Common myeloid progenitor, CD34-positive (primary cell): Measurements from ENCODE around the gene GRID1.
"Not testable (repeated sequence)": the region's sequence is repeated elsewhere in the genome, so short reads cannot be mapped to it uniquely, and the experiment has no call there.

Experiments
- CTCF ChIA-PET: fragments of 350-600 bp; sonication (Branson Sonifier 250); formaldehyde crosslinking; loops from one replicate; lab custom pipeline; 2021; ENCODE audit warnings: antibody characterized with exemption; lab: Charles Lee
- POLR2A ChIA-PET: fragments of 350-600 bp; sonication (Branson Sonifier 250); formaldehyde crosslinking; loops from one replicate; lab custom pipeline; 2021; ENCODE audit warnings: antibody characterized with exemption; lab: Charles Lee
- DNase-seq, 3 donors: peaks; one replicate each; pipeline versions ENCODE4 v3.0.0 to v3.0.0-alpha.2; 2013
- H3K27ac ChIP-seq, 2 experiments: 1 replicate in 1 of 2; 2 replicates in 1 of 2; pipeline ENCODE4 v1.7.0; 2013; ENCODE audit warnings: inconsistent platforms in 2 of 2, low read length in 2 of 2, mild to moderate bottlenecking in 2 of 2, low read depth in 1 of 2, moderate library complexity in 1 of 2; ENCODE audit not compliant: severe bottlenecking in 2 of 2, insufficient read depth in 1 of 2, poor library complexity in 1 of 2
- H3K27me3 ChIP-seq, 5 experiments: replicated peaks in 2 of 5; 1 replicate in 3 of 5; 2 replicates in 2 of 5; pipeline versions ENCODE4 v1.6.1 to v1.7.0; 2013; ENCODE audit warnings: low read length in 4 of 5, mild to moderate bottlenecking in 2 of 5, moderate library complexity in 2 of 5, inconsistent platforms in 1 of 5; ENCODE audit not compliant: insufficient read depth in 5 of 5, control insufficient read depth in 4 of 5
- H3K36me3 ChIP-seq, 4 experiments: 1 replicate in 2 of 4; 2 replicates in 2 of 4; pipeline versions ENCODE4 v1.6.1 to v1.7.0; 2013; ENCODE audit warnings: low read length in 3 of 4, control low read depth in 1 of 4, mild to moderate bottlenecking in 1 of 4; ENCODE audit not compliant: control insufficient read depth in 4 of 4, insufficient read depth in 4 of 4
- H3K4me1 ChIP-seq, 4 experiments: 1 replicate in 3 of 4; 2 replicates in 1 of 4; pipeline versions ENCODE4 v1.6.1 to v1.7.1; 2013; ENCODE audit warnings: low read length in 3 of 4, mild to moderate bottlenecking in 3 of 4, control low read depth in 1 of 4, inconsistent platforms in 1 of 4, moderate library complexity in 1 of 4; ENCODE audit not compliant: control insufficient read depth in 4 of 4, insufficient read depth in 4 of 4; ENCODE audit errors: control extremely low read depth in 1 of 4
- H3K4me3 ChIP-seq, 7 experiments: 1 replicate in 4 of 7; 2 replicates in 3 of 7; pipeline versions ENCODE4 v1.5.1 to v1.7.0; 2013; ENCODE audit warnings: mild to moderate bottlenecking in 7 of 7, low read length in 6 of 7, moderate library complexity in 6 of 7, inconsistent platforms in 2 of 7, low read depth in 2 of 7, control low read depth in 1 of 7; ENCODE audit not compliant: insufficient read depth in 4 of 7, control insufficient read depth in 1 of 7; ENCODE audit errors: extremely low read depth in 1 of 7
- H3K9me3 ChIP-seq, 5 experiments: 1 replicate in 4 of 5; 2 replicates in 1 of 5; pipeline versions ENCODE4 v1.6.1 to v1.7.1; 2013; ENCODE audit warnings: low read length in 4 of 5, mild to moderate bottlenecking in 2 of 5, inconsistent platforms in 1 of 5, low read depth in 1 of 5, moderate library complexity in 1 of 5; ENCODE audit not compliant: control insufficient read depth in 4 of 5, insufficient read depth in 2 of 5; ENCODE audit errors: control extremely low read depth in 1 of 5
- WGBS: methylation state at CpG from one replicate; pipeline ENCODE4 v1.1.5; 2013; ENCODE audit not compliant: insufficient coverage; 5-methylcytosine and 5-hydroxymethylcytosine counted together

GRID1 gene

GRCh38 chr10:85713885-85714284 is 652.7 kb downstream of the GRID1 start:
- no peak for DNase-seq
- Histone ChIP-seq H3K36me3 (no peaks in the 10 kb centered on the region), H3K9me3 (no peaks in the 10 kb centered on the region), H3K4me1 (no peaks in the 10 kb centered on the region), H3K27ac (no peak overlapping the region), H3K27me3 (no peaks in the 10 kb centered on the region), H3K4me3 (no peak overlapping the region)
- WGBS: no CpG with 5 or more reads among the region's 4 CpGs
- ChIA-PET CTCF (no interaction called here), POLR2A (no interaction called here)

DNA sequence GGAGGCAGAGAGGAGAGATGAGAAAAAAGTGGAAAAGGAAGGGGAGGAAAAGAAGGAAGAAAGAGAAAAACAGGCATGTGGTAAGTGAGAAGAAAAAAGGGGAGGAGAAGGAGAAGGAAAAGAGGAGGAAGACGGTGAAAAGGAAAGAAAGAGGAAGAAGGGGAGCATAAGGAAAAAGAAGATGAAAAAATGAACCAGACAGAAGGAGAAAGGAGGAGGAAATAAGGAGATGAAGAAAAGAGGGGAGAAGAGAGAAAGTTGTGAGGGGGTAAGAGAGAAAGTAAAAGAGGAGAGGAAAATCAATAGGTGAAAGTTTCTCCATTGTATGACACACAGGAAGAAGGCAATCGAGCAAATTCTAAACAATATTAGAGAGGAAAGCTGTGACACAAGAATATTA is 663.8 kb downstream of the GRID1 start:
- Histone ChIP-seq H3K4me3 (no peak overlapping the region), H3K27me3 (no peaks in the 10 kb centered on the region), H3K9me3 (no peaks in the 10 kb centered on the region), H3K27ac (no peak overlapping the region), H3K4me1 (no peaks in the 10 kb centered on the region), H3K36me3 (no peaks in the 10 kb centered on the region)
- CTCF ChIA-PET: no interaction called here
- DNase-seq: no peak
- WGBS: 73% methylated on average over 1 of the region's 2 CpGs
- POLR2A ChIA-PET: no interaction called here

DNA sequence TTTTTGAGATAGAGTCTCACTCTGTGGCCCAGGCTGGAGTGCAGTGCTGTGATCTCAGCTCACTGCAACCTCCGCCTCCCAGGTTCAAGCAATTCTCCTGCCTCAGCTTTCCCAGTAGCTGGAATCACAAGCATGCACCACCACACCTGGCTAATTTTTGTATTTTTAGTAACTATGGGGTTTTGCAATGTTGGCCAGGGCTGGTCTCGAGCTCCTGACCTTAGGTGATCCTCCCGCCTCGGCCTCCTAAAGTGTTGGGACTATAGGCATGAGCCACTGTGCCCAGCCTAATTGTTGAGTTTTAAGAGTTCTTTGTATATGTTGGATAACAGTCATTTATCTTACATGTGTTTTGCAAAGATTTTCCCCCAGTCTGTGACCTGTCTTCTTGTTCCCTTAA is 667.5 kb downstream of the GRID1 start:
- POLR2A ChIA-PET, H3K27me3 ChIP-seq, CTCF ChIA-PET, H3K4me3 ChIP-seq, H3K27ac ChIP-seq, H3K9me3 ChIP-seq, H3K4me1 ChIP-seq, H3K36me3 ChIP-seq, DNase-seq: not testable (repeated sequence)
- WGBS: no CpG with 5 or more reads among the region's 4 CpGs

- ChIA-PET POLR2A (interaction anchor here (1.0 kb wide), 1 partner anchor 447 kb away, joined by 3 read pairs; no protein-coding TSS in a partner anchor), CTCF (no interaction called here)
- DNase-seq: no peak
- Histone ChIP-seq H3K36me3 (no peaks in the 10 kb centered on the region), H3K27ac (no peak overlapping the region), H3K4me3 (no peak overlapping the region), H3K9me3 (no peaks in the 10 kb centered on the region), H3K27me3 (no peaks in the 10 kb centered on the region), H3K4me1 (no peaks in the 10 kb centered on the region)
- no CpG with 5 or more reads among the region's 1 CpG for WGBS
Measured at GRCh38 chr10:85696893-85697292, 669.7 kb downstream of the GRID1 start.

- Histone ChIP-seq H3K4me3 (no peak overlapping the region), H3K27me3 (no peaks in the 10 kb centered on the region), H3K4me1 (no peaks in the 10 kb centered on the region), H3K9me3 (no peaks in the 10 kb centered on the region), H3K27ac (no peak overlapping the region), H3K36me3 (no peaks in the 10 kb centered on the region)
- DNase-seq: no peak
- POLR2A ChIA-PET: no interaction called here
- CTCF ChIA-PET: no interaction called here
- no CpG with 5 or more reads among the region's 1 CpG for WGBS
Measured at GRCh38 chr10:85682621-85683020, 684.0 kb downstream of the GRID1 start.

GRCh38 chr10:85679710-85680109 is 686.9 kb downstream of the GRID1 start:
- ChIA-PET POLR2A (no interaction called here), CTCF (no interaction called here)
- Histone ChIP-seq H3K4me1 (no peaks in the 10 kb centered on the region), H3K4me3 (no peak overlapping the region), H3K27ac (no peak overlapping the region), H3K9me3 (peaks cover 0 to 2% (median 0%) of the 10 kb centered on the region in 5 experiments), H3K27me3 (no peaks in the 10 kb centered on the region), H3K36me3 (no peaks in the 10 kb centered on the region)
- WGBS: 85% methylated on average over 2 of the region's 4 CpGs
- DNase-seq: no peak

DNA sequence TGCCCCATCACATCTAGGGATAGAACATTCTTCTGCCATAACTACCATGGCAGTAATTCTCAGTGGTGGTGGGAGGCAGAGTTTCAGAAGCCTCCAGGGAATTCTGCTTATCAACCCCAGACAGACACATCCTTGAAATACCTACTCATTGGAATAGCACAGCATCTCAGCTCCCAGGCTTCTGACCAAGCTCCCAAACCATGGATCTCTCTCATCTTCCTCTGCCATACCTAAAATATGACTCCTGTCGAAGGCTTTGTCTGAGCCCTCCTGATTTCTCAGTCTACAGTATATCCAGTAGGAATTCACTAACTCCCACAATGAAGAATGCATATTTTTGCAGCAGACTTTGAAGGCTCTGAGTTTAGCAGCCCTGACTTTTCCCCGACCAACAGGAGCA is 687.5 kb downstream of the GRID1 start:
- 76% methylated on average over 2 of the region's 2 CpGs for WGBS
- Histone ChIP-seq H3K27me3 (no peaks in the 10 kb centered on the region), H3K4me3 (no peak overlapping the region), H3K4me1 (no peaks in the 10 kb centered on the region), H3K36me3 (no peaks in the 10 kb centered on the region), H3K9me3 (peaks cover 0 to 2% (median 0%) of the 10 kb centered on the region in 5 experiments), H3K27ac (no peak overlapping the region)
- CTCF ChIA-PET: no interaction called here
- POLR2A ChIA-PET: no interaction called here
- no peak for DNase-seq
